H1 (cell line): ENCODE results near the gene ENOPH1. TPM values are rescaled to one million over a fixed set of nuclear protein-coding genes. Genes with fewer than 3 reads are reported as not detected.

Experiments
- CHD2 ChIP-seq: IDR thresholded peaks from 2 replicates; pipeline ENCODE4 v1.6.1; 2012; ENCODE audit warnings: low read length, improper control_type of control experiment
- POLR2A ChIP-seq, 2 experiments: IDR thresholded peaks; 1 replicate in 1 of 2; 2 replicates in 1 of 2; pipeline ENCODE4 v1.6.1; 2011; ENCODE audit warnings: low read depth in 2 of 2, low read length in 2 of 2, mild to moderate bottlenecking in 2 of 2; ENCODE audit errors: control extremely low read depth in 1 of 2
- RFX5 ChIP-seq: IDR thresholded peaks from 2 replicates; pipeline ENCODE4 v1.6.1; 2011; ENCODE audit warnings: low read depth, low read length, improper control_type of control experiment, borderline replicate concordance
- SP4 ChIP-seq: IDR thresholded peaks from 2 replicates; pipeline ENCODE4 v1.6.1; 2012; ENCODE audit warnings: low read length, inconsistent platforms
- TBP ChIP-seq: IDR thresholded peaks from 2 replicates; pipeline ENCODE4 v1.6.1; 2011; ENCODE audit warnings: low read depth, low read length, improper control_type of control experiment
- polyA plus RNA-seq, 7 experiments: library from polyadenylated mRNA; depleted of rRNA in 3 of 7; stranded (reverse) in 5 of 7; unstranded in 2 of 7; fragments of >200 nt in 5 of 7; fragments of 200-250 nt in 2 of 7; gene quantifications; 1 replicate in 5 of 7; 2 replicates in 1 of 7; 4 replicates in 1 of 7; pipeline versions ENCODE4 v1.2.1 to v1.2.3, GENCODE V29; 2011 to 2013; ENCODE audit warnings: missing spikeins in 2 of 7, mixed read lengths in 2 of 7
- small RNA-seq: library from polyadenylated mRNA; stranded (forward); fragments of <200 nt; extraction: miRNeasy Mini kit (QIAGEN cat#:217004); gene quantifications from one replicate; pipeline ENCODE3, GENCODE V24; 2013; ENCODE audit not compliant: insufficient read depth
- total RNA-seq: library from RNA; stranded (reverse); fragmentation: NEBNext Ultra II Directional; extraction: Animal tissue kit (Norgen Biotek cat#: 25700); gene quantifications from 2 replicates; pipeline ENCODE4 v1.2.1, GENCODE V29; 2021

ENOPH1 gene
- total and polyA plus RNA-seq, 2 of the 8 experiments (the other 6 are each of a cell fraction or from before 2014, with no cell fraction given) = 25.1 to 89.3 TPM

DNA sequence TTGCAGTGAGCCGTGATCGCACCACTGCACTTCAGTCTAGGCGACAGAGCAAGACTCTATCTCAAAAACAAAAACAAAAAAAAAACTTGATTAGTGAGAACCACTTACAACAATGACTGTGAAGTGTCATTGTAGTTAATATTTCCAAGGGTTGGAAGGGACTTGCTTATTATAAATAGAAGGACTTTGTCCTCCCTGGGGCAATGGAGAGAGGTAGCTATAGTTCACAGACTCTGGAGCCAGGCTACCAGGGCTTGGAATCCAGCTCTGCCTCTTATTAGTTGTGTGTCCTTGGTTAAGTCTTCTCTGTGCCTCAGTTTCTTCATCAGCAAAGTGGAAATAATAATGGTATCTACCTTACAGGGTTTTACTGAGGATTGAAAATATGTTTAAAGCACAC lies 79.8 kb downstream of the ENOPH1 start (continued):
- no peak for TF ChIP-seq TBP
- TF ChIP-seq SP4 = no peak
- no peak for TF ChIP-seq CHD2
- no peak for TF ChIP-seq RFX5
- no peak for TF ChIP-seq POLR2A (IDR thresholded peaks at IDR 0.05; ENCODE audit: control extremely low read depth in 1 of 2, low read depth in 2 of 2, low read length in 2 of 2)

Small RNA genes lying within 50 kb of the gene (small RNA-seq; reads per million reads assigned to genes)
- gene RF00150 = not detected

Other genes starting within 250 kb of the ENOPH1 start
- gene HNRNPD, start 56.6 kb upstream of the ENOPH1 start, total RNA-seq = 642 and 646 TPM in 2 replicates
- 118 and 144 TPM in 2 replicates for gene HNRNPD, start 56.6 kb upstream of the ENOPH1 start, polyA plus RNA-seq (2011; rRNA removed)
- 408 and 411 TPM in 2 replicates for gene HNRNPDL, start 128 bp upstream of the ENOPH1 start, total RNA-seq
- 133 and 197 TPM in 2 replicates for gene HNRNPDL, start 128 bp upstream of the ENOPH1 start, polyA plus RNA-seq (2011; rRNA removed)
- 1.7 and 1.9 TPM in 2 replicates for gene TMEM150C, start 131.4 kb downstream of the ENOPH1 start, total RNA-seq
- 1.2 and 1.5 TPM in 2 replicates for gene TMEM150C, start 131.4 kb downstream of the ENOPH1 start, polyA plus RNA-seq (2011; rRNA removed)